COLO668 (cell line): ENCODE data around the gene RPL11.
"Not testable (repeated sequence)": the region's sequence is repeated elsewhere in the genome, so short reads cannot be mapped to it uniquely, and the experiment has no call there.

Experiments
- DNase-seq: peaks from one replicate; lab custom pipeline; 2025; ENCODE audit not compliant: unreplicated experiment; lab: John Stamatoyannopoulos, UW

Gene RPL11

GRCh38 chr1:23727362-23727811 lies 35.8 kb downstream of the RPL11 start:
- peak; percentile 60 for DNase-seq

- DNase-seq, result no peak
Observed at GRCh38 chr1:23732363-23733224, 41.0 kb downstream of the RPL11 start.

- not testable (repeated sequence) for DNase-seq
Observed at GRCh38 chr1:23733281-23733680, 41.7 kb downstream of the RPL11 start.

GRCh38 chr1:23736437-23737134 lies 45.0 kb downstream of the RPL11 start:
- DNase-seq, result no peak

- DNase-seq, result no peak
Observed at GRCh38 chr1:23741609-23742008, 50.0 kb downstream of the RPL11 start.

- no peak for DNase-seq
Observed at GRCh38 chr1:23742670-23743286, 51.2 kb downstream of the RPL11 start.

- peak; percentile 94 for DNase-seq
Observed at GRCh38 chr1:23743287-23744152, 51.9 kb downstream of the RPL11 start, which contains the start of gene ELOA. TSS of gene ELOA (plus strand) at chr1:23743471. CDS start at chr1:23743504, 33 bp downstream.

DNA sequence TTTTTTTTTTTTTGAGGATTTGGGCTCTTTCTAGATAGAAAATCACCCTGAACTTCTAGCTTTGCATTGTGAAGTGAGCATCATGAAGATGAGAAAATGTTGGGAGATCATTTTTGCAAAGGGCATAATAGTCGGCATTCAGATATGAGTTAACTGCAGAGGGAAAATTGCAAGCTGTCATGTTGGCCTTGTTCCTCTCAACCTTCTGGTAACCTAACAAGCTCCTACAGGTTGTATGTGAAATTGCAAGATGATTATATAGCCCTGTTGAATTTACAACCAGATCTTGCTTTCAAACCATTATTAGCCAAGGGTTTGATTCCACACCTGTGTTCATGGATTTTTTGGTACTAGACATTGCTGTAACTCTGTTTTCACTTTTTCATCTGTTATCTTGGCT lies 53.9 kb downstream of the RPL11 start:
- no peak for DNase-seq
